Endothelial cell of umbilical vein (primary cell): ENCODE data around the gene SYTL1.

Experiments used
- CTCF ChIP-seq, 2 donors: IDR thresholded peaks; 1 replicate in 1 of 2; 2 replicates in 1 of 2; pipeline ENCODE4 v1.5.1; 2011; ENCODE audit warnings: low read length in 2 of 2, mild to moderate bottlenecking in 2 of 2, moderate library complexity in 2 of 2, control low read depth in 1 of 2, inconsistent platforms in 1 of 2, low read depth in 1 of 2; ENCODE audit not compliant: insufficient read depth in 1 of 2; ENCODE audit errors: extremely low read depth in 1 of 2
- EZH2 ChIP-seq: IDR thresholded peaks from 2 replicates; pipeline ENCODE4 v1.6.1; 2012; ENCODE audit warnings: borderline replicate concordance, low read depth, mild to moderate bottlenecking, moderate library complexity, low read length, inconsistent platforms; ENCODE audit not compliant: severe bottlenecking
- GATA2 ChIP-seq: IDR thresholded peaks from 2 replicates; pipeline ENCODE4 v1.7.0; 2011; ENCODE audit warnings: low read depth, mild to moderate bottlenecking, moderate library complexity, mixed read lengths, low read length; ENCODE audit not compliant: insufficient read length, insufficient read depth
- JUN ChIP-seq: IDR thresholded peaks from 2 replicates; pipeline ENCODE4 v1.6.1; 2011; ENCODE audit warnings: borderline replicate concordance, low read depth; ENCODE audit not compliant: insufficient read length, insufficient read depth
- MAX ChIP-seq: IDR thresholded peaks from 2 replicates; pipeline ENCODE4 v1.6.1; 2011; ENCODE audit not compliant: insufficient read depth, insufficient read length
- MYC ChIP-seq: IDR thresholded peaks from one replicate; pipeline ENCODE4 v1.6.1; 2011; ENCODE audit warnings: mild to moderate bottlenecking, low read depth, low read length
- POLR2A ChIP-seq: IDR thresholded peaks from 2 replicates; pipeline ENCODE4 v1.6.1; 2012; ENCODE audit warnings: low read depth, mild to moderate bottlenecking, control low read depth, low read length
- POLR2AphosphoS5 ChIP-seq: IDR thresholded peaks from 2 replicates; pipeline ENCODE4 v1.6.1; 2012; ENCODE audit warnings: low read depth, mild to moderate bottlenecking, control low read depth, low read length, moderate library complexity; ENCODE audit not compliant: insufficient read depth

- no peak for TF ChIP-seq CTCF (IDR thresholded peaks at IDR 0.05; ENCODE audit: extremely low read depth in 1 of 2, insufficient read depth in 1 of 2, low read depth in 1 of 2, low read length in 2 of 2)
- TF ChIP-seq POLR2A = no peak
- no peak for TF ChIP-seq EZH2
- TF ChIP-seq POLR2AphosphoS5 = no peak
- TF ChIP-seq MYC = no peak
- no peak for TF ChIP-seq MAX
- no peak for TF ChIP-seq GATA2
- TF ChIP-seq JUN = no peak
These were observed 13.9 kb upstream of the SYTL1 start for GRCh38 chr1:27327964-27328363.
